Kidney (tissue), 14 donors: ENCODE data around the gene MCTP2. TPM values are rescaled to one million over a fixed set of nuclear protein-coding genes. Genes with fewer than 3 reads are reported as not detected.
A peak's percentile ranks its signal among the peaks of the same experiment; 100 is the strongest.

Experiments
- DNase-seq, 5 donors: peaks; one replicate each; pipeline ENCODE4 v3.0.0-alpha.2; 2013 to 2020
- FAIRE-seq: peaks from 2 replicates; lab custom pipeline; 2012; peaks lifted over from hg19 to GRCh38; lab: Jason Lieb, UNC
- H3K27ac ChIP-seq, 2 donors: one replicate each; pipeline ENCODE4 v1.7.0; 2013; ENCODE audit warnings: low read depth in 2 of 2, low read length in 2 of 2, inconsistent platforms in 1 of 2
- H3K27me3 ChIP-seq: one replicate; pipeline ENCODE4 v1.7.1; 2013; ENCODE audit warnings: low read length, inconsistent platforms; ENCODE audit not compliant: control insufficient read depth, insufficient read depth
- H3K36me3 ChIP-seq, 3 donors: one replicate each; pipeline versions ENCODE4 v1.7.0 to v1.7.1; 2013; ENCODE audit warnings: low read length in 3 of 3, control low read depth in 1 of 3, inconsistent platforms in 1 of 3; ENCODE audit not compliant: insufficient read depth in 3 of 3, control insufficient read depth in 2 of 3
- H3K4me1 ChIP-seq, 3 donors: one replicate each; pipeline versions ENCODE4 v1.7.0 to v1.7.1; 2013; ENCODE audit warnings: low read length in 3 of 3, inconsistent platforms in 1 of 3, low read depth in 1 of 3; ENCODE audit not compliant: control insufficient read depth in 2 of 3, insufficient read depth in 2 of 3
- H3K4me3 ChIP-seq, 3 donors: one replicate each; pipeline versions ENCODE4 v1.7.0 to v1.8.1; 2013; ENCODE audit warnings: low read length in 3 of 3, control low read depth in 1 of 3, inconsistent platforms in 1 of 3
- H3K9ac ChIP-seq, 3 donors: one replicate each; pipeline versions ENCODE4 v1.7.0 to v1.7.1; 2013; ENCODE audit warnings: low read length in 3 of 3, control low read depth in 1 of 3, inconsistent platforms in 1 of 3
- H3K9me3 ChIP-seq, 3 donors: one replicate each; pipeline versions ENCODE4 v1.7.0 to v1.7.1; 2013; ENCODE audit warnings: low read length in 3 of 3, control low read depth in 1 of 3, inconsistent platforms in 1 of 3; ENCODE audit not compliant: control insufficient read depth in 2 of 3, insufficient read depth in 1 of 3
- CTCF ChIP-seq: IDR thresholded peaks from 3 replicates; pipeline ENCODE4 v1.5.1; 2012; ENCODE audit warnings: mild to moderate bottlenecking, moderate library complexity, borderline replicate concordance; ENCODE audit not compliant: insufficient read depth; ENCODE audit errors: extremely low read depth
- intact Hi-C: fragments of 100-400 bp; cut with DNase I; formaldehyde crosslinking; loops from one replicate; pipeline ENCODE4 v1.11.1; 2022
- polyA plus RNA-seq: library from polyadenylated mRNA; stranded (reverse); fragments of 350-450 nt; fragmentation: Illumina TruSeq; extraction: RNeasy Lipid Tissue Mini Kit (QIAGEN cat#74804); gene quantifications from one replicate; pipeline ENCODE4 v1.2.3, GENCODE V29; 2014; ENCODE audit warnings: low read depth, low replicate concordance; ENCODE audit not compliant: insufficient read depth
- total RNA-seq: library from RNA; stranded (reverse); fragmentation: NEBNext Ultra II Directional; extraction: Animal tissue kit (Norgen Biotek cat#: 25700); gene quantifications from one replicate; pipeline ENCODE4 v1.2.1, GENCODE V29; 2021
- donor health status: control.
- donor health status: control.
- donor health status: control.
- donor health status: control.
- donor health status: control.
- donor health status: DM: yes; HTN: yes; CAD: no.
- donor health status: Normal renal cell carcinoma (clear cell type).

MCTP2 gene
- total and polyA plus RNA-seq, 2 donors from 2014 or later, result 1.2 to 21.1 TPM

GRCh38 chr15:94509259-94509658 lies 277.9 kb downstream of the MCTP2 start:
- no peak overlapping the region for H3K9ac ChIP-seq
- DNase-seq (no peak), FAIRE-seq (no peak)
- H3K9me3 ChIP-seq, result peaks cover 0 to 20% (median 0%) of the 10 kb centered on the region in 3 donors
- no peaks in the 10 kb centered on the region for H3K4me1 ChIP-seq
- no peaks in the 10 kb centered on the region for H3K36me3 ChIP-seq
- no peak overlapping the region for H3K27ac ChIP-seq
- intact Hi-C loops, result no loop called here
- no peak for TF ChIP-seq CTCF
- no peaks in the 10 kb centered on the region for H3K27me3 ChIP-seq
- no peak overlapping the region for H3K4me3 ChIP-seq

GRCh38 chr15:94522125-94522524 lies 290.8 kb downstream of the MCTP2 start:
- no peak overlapping the region for H3K9ac ChIP-seq
- intact Hi-C loops, result no loop called here
- no peak overlapping the region for H3K27ac ChIP-seq
- no peaks in the 10 kb centered on the region for H3K27me3 ChIP-seq
- H3K9me3 ChIP-seq, result no peaks in the 10 kb centered on the region
- H3K36me3 ChIP-seq, result no peaks in the 10 kb centered on the region
- DNase-seq (no peak), FAIRE-seq (no peak)
- H3K4me3 ChIP-seq, result no peak overlapping the region
- H3K4me1 ChIP-seq, result no peaks in the 10 kb centered on the region
- no peak for TF ChIP-seq CTCF

GRCh38 chr15:94523873-94524272 lies 292.5 kb downstream of the MCTP2 start:
- Histone ChIP-seq H3K4me3 (no peak overlapping the region), H3K9me3 (no peaks in the 10 kb centered on the region), H3K4me1 (no peaks in the 10 kb centered on the region), H3K36me3 (no peaks in the 10 kb centered on the region), H3K27ac (no peak overlapping the region), H3K9ac (no peak overlapping the region), H3K27me3 (no peaks in the 10 kb centered on the region)
- intact Hi-C loops, result no loop called here
- no peak for FAIRE-seq
- no peak for TF ChIP-seq CTCF
- peak in 4 of 5 donors; percentile 60 to 70 (median 63) for DNase-seq

GRCh38 chr15:94524565-94524964 lies 293.2 kb downstream of the MCTP2 start:
- no peak for TF ChIP-seq CTCF
- DNase-seq, result no peak
- no peak overlapping the region for H3K9ac ChIP-seq
- intact Hi-C loops, result no loop called here
- no peak overlapping the region for H3K27ac ChIP-seq
- no peaks in the 10 kb centered on the region for H3K27me3 ChIP-seq
- no peak for FAIRE-seq
- no peak overlapping the region for H3K4me3 ChIP-seq
- no peaks in the 10 kb centered on the region for H3K9me3 ChIP-seq
- no peaks in the 10 kb centered on the region for H3K4me1 ChIP-seq
- no peaks in the 10 kb centered on the region for H3K36me3 ChIP-seq
